Hepatocyte (in vitro differentiated cells): ENCODE data around the gene GALNT15. TPM values are rescaled to one million over a fixed set of nuclear protein-coding genes. Genes with fewer than 3 reads are reported as not detected.

Experiments
- DNase-seq: peaks from one replicate; pipeline ENCODE4 v3.0.0-alpha.2; 2016; ENCODE audit warnings: low spot score
- H2AFZ ChIP-seq: fragments of 200-600 bp; sonication (generic); 2 replicates; pipeline ENCODE4 v1.6.0; 2016; ENCODE audit warnings: antibody characterized with exemption, mild to moderate bottlenecking
- H3K27ac ChIP-seq: fragments of 200-600 bp; sonication (generic); 2 replicates; pipeline ENCODE4 v1.5.1; 2016; ENCODE audit warnings: mild to moderate bottlenecking
- H3K27me3 ChIP-seq: fragments of 200-600 bp; sonication (generic); 2 replicates; pipeline ENCODE4 v1.6.1; 2016
- H3K36me3 ChIP-seq: fragments of 200-600 bp; sonication (generic); replicated peaks from 2 replicates; pipeline ENCODE4 v1.5.1; 2016; ENCODE audit warnings: low read depth; ENCODE audit not compliant: insufficient read depth
- H3K4me1 ChIP-seq: fragments of 200-600 bp; sonication (generic); 2 replicates; pipeline ENCODE4 v1.5.1; 2016; ENCODE audit warnings: mild to moderate bottlenecking, moderate library complexity; ENCODE audit not compliant: insufficient read depth
- H3K4me2 ChIP-seq: fragments of 200-600 bp; sonication (generic); 2 replicates; pipeline ENCODE4 v1.6.0; 2016
- H3K4me3 ChIP-seq: fragments of 200-600 bp; sonication (generic); 2 replicates; pipeline ENCODE4 v1.5.1; 2016; ENCODE audit warnings: mild to moderate bottlenecking
- H3K79me2 ChIP-seq: fragments of 200-600 bp; sonication (generic); 2 replicates; pipeline ENCODE4 v1.6.0; 2017; ENCODE audit warnings: mild to moderate bottlenecking
- H3K9me2 ChIP-seq: fragments of 200-600 bp; sonication (generic); replicated peaks from 2 replicates; pipeline ENCODE4 v1.6.0; 2017; ENCODE audit warnings: mild to moderate bottlenecking; ENCODE audit not compliant: insufficient read depth
- H3K9me3 ChIP-seq: fragments of 200-600 bp; sonication (generic); 2 replicates; pipeline ENCODE4 v1.5.1; 2016; ENCODE audit warnings: low read depth, mild to moderate bottlenecking
- H4K20me1 ChIP-seq: fragments of 200-600 bp; sonication (generic); 2 replicates; pipeline ENCODE4 v1.6.0; 2016; ENCODE audit warnings: mild to moderate bottlenecking; ENCODE audit not compliant: insufficient read depth, poor library complexity, severe bottlenecking
- CTCF ChIP-seq: fragments of 200-600 bp; sonication (generic); IDR thresholded peaks from 2 replicates; pipeline ENCODE4 v1.5.1; 2016; ENCODE audit warnings: antibody characterized with exemption, mild to moderate bottlenecking; ENCODE audit not compliant: poor library complexity
- EZH2 ChIP-seq: fragments of 200-600 bp; sonication (generic); IDR thresholded peaks from 2 replicates; pipeline ENCODE4 v1.6.1; 2016; ENCODE audit warnings: antibody characterized with exemption, mild to moderate bottlenecking, borderline replicate concordance
- EZH2phosphoT487 ChIP-seq: fragments of 200-600 bp; sonication (generic); IDR thresholded peaks from one replicate; pipeline ENCODE4 v1.6.1; 2018; ENCODE audit warnings: antibody characterized with exemption, mild to moderate bottlenecking, low read depth, moderate library complexity; ENCODE audit not compliant: unreplicated experiment, severe bottlenecking
- WGBS: methylation state at CpG from one replicate; pipeline ENCODE4 v1.1.6; 2016; ENCODE audit warnings: low lambda C conversion rate; ENCODE audit errors: missing lambda C conversion rate; 5-methylcytosine and 5-hydroxymethylcytosine counted together
- polyA plus RNA-seq: library from polyadenylated mRNA; unstranded; fragments of >200 nt; fragmentation: Nextera tagmentation; extraction: Ambion mirVana; gene quantifications from 2 replicates; pipeline ENCODE4 v1.2.1, GENCODE V29; 2016
- total RNA-seq: library from RNA; depleted of rRNA; stranded (reverse); fragments of >200 nt; gene quantifications from 2 replicates; pipeline ENCODE4 v1.2.3, GENCODE V29; 2014

GALNT15 gene
- total and polyA plus RNA-seq, 2 experiments from 2014 or later: 1.1 to 1.4 TPM

- Histone ChIP-seq H3K27me3 (no peaks in the 10 kb centered on the region), H3K79me2 (no peaks in the 10 kb centered on the region), H4K20me1 (no peaks in the 10 kb centered on the region), H3K4me2 (no peak overlapping the region), H3K36me3 (no peaks in the 10 kb centered on the region), H3K4me1 (no peaks in the 10 kb centered on the region), H2AFZ (no peak overlapping the region), H3K4me3 (no peak overlapping the region), H3K9me3 (no peaks in the 10 kb centered on the region), H3K9me2 (no peaks in the 10 kb centered on the region), H3K27ac (no peak overlapping the region)
- WGBS: 82% methylated on average over 3 of the region's 3 CpGs
- no peak for TF ChIP-seq EZH2phosphoT487
- no peak for TF ChIP-seq EZH2
- no peak for TF ChIP-seq CTCF
- no peak for DNase-seq
Observed at GRCh38 chr3:16279010-16279801, 104.7 kb downstream of the GALNT15 start.

GRCh38 chr3:16280671-16281070, 106.2 kb downstream of the GALNT15 start:
- no peak overlapping the region for H3K4me3 ChIP-seq
- 74% methylated on average over 2 of the region's 2 CpGs for WGBS

More at GRCh38 chr3:16280671-16281070, 106.2 kb downstream of the GALNT15 start:
- H3K27ac ChIP-seq: no peak overlapping the region
- no peak overlapping the region for H3K4me2 ChIP-seq
- no peaks in the 10 kb centered on the region for H3K79me2 ChIP-seq
- H4K20me1 ChIP-seq: no peaks in the 10 kb centered on the region
- no peaks in the 10 kb centered on the region for H3K27me3 ChIP-seq
- DNase-seq: no peak
- H3K9me3 ChIP-seq: no peaks in the 10 kb centered on the region
- H3K4me1 ChIP-seq: no peaks in the 10 kb centered on the region
- no peaks in the 10 kb centered on the region for H3K36me3 ChIP-seq
- no peaks in the 10 kb centered on the region for H3K9me2 ChIP-seq
- no peak overlapping the region for H2AFZ ChIP-seq
- TF ChIP-seq EZH2 (no peak), EZH2phosphoT487 (no peak), CTCF (no peak)

Other genes starting within 250 kb of the GALNT15 start
- 36.9 and 45.1 TPM in 2 replicates for gene DPH3, start 90.3 kb downstream of the GALNT15 start, total RNA-seq
- gene DPH3, start 90.3 kb downstream of the GALNT15 start, polyA plus RNA-seq: 51.8 and 55.0 TPM in 2 replicates
- 14.7 and 21.1 TPM in 2 replicates for gene OXNAD1, start 90.5 kb downstream of the GALNT15 start, total RNA-seq
- 11.9 and 14.4 TPM in 2 replicates for gene OXNAD1, start 90.5 kb downstream of the GALNT15 start, polyA plus RNA-seq